Liver (tissue), 9 donors: ENCODE results near the gene PIGA. TPM values are rescaled to one million over a fixed set of nuclear protein-coding genes. Genes with fewer than 3 reads are reported as not detected.
A peak's percentile ranks its signal among the peaks of the same experiment; 100 is the strongest.

Experiments
- DNase-seq: peaks from one replicate; pipeline ENCODE4 v3.0.0-alpha.2; 2017; ENCODE audit warnings: low spot score
- H3K27ac ChIP-seq, 2 donors: one replicate each; pipeline ENCODE4 v1.7.0; 2013; ENCODE audit warnings: inconsistent platforms in 2 of 2, low read length in 2 of 2, control low read depth in 1 of 2, low read depth in 1 of 2, mild to moderate bottlenecking in 1 of 2
- H3K27me3 ChIP-seq, 4 donors: one replicate each; pipeline versions ENCODE4 v1.6.1 to v1.7.0; 2013; ENCODE audit warnings: low read length in 3 of 4, inconsistent platforms in 1 of 4, mild to moderate bottlenecking in 1 of 4, moderate library complexity in 1 of 4; ENCODE audit not compliant: control insufficient read depth in 4 of 4, insufficient read depth in 4 of 4
- H3K36me3 ChIP-seq, 4 donors: one replicate each; pipeline versions ENCODE4 v1.6.1 to v1.7.0; 2013; ENCODE audit warnings: low read length in 3 of 4, mild to moderate bottlenecking in 3 of 4, low read depth in 1 of 4, moderate library complexity in 1 of 4; ENCODE audit not compliant: control insufficient read depth in 4 of 4, insufficient read depth in 3 of 4
- H3K4me1 ChIP-seq, 4 donors: one replicate each; pipeline versions ENCODE4 v1.6.1 to v1.7.0; 2013; ENCODE audit warnings: low read length in 3 of 4, mild to moderate bottlenecking in 3 of 4, moderate library complexity in 1 of 4; ENCODE audit not compliant: control insufficient read depth in 4 of 4, insufficient read depth in 4 of 4
- H3K4me3 ChIP-seq, 3 donors: one replicate each; pipeline versions ENCODE4 v1.6.1 to v1.7.0; 2013; ENCODE audit warnings: low read length in 3 of 3, control low read depth in 1 of 3, low read depth in 1 of 3, mild to moderate bottlenecking in 1 of 3
- H3K9ac ChIP-seq, 2 donors: one replicate each; pipeline ENCODE4 v1.7.0; 2013; ENCODE audit warnings: low read length in 2 of 2, mild to moderate bottlenecking in 2 of 2, moderate library complexity in 2 of 2, control low read depth in 1 of 2, low read depth in 1 of 2
- H3K9me3 ChIP-seq, 4 donors: one replicate each; pipeline versions ENCODE4 v1.6.1 to v1.7.0; 2013; ENCODE audit warnings: low read length in 3 of 4; ENCODE audit not compliant: control insufficient read depth in 4 of 4
- EGR1 ChIP-seq, 2 donors: IDR thresholded peaks; 2 replicates each; pipeline ENCODE4 v1.6.1; 2016 to 2018; ENCODE audit warnings: antibody characterized with exemption in 2 of 2, low read depth in 2 of 2
- FOXA1 ChIP-seq: IDR thresholded peaks from 2 replicates; pipeline ENCODE4 v1.6.1; 2016; ENCODE audit warnings: antibody characterized with exemption
- FOXA2 ChIP-seq: IDR thresholded peaks from 2 replicates; pipeline ENCODE4 v1.6.1; 2016; ENCODE audit warnings: antibody characterized with exemption
- GABPA ChIP-seq, 2 donors: IDR thresholded peaks in 1 of 2; conservative IDR thresholded peaks in 1 of 2; 2 replicates each; pipeline ENCODE4 v1.6.1; 2016; ENCODE audit warnings: antibody characterized with exemption in 2 of 2, mild to moderate bottlenecking in 1 of 2, moderate library complexity in 1 of 2
- HNF4A ChIP-seq, 2 donors: conservative IDR thresholded peaks; 2 replicates each; pipeline ENCODE4 v1.6.1; 2016; ENCODE audit warnings: antibody characterized with exemption in 2 of 2, mild to moderate bottlenecking in 2 of 2
- HNF4G ChIP-seq: IDR thresholded peaks from 2 replicates; pipeline ENCODE4 v1.6.1; 2016; ENCODE audit warnings: antibody characterized with exemption
- JUND ChIP-seq, 2 donors: IDR thresholded peaks; 2 replicates each; pipeline ENCODE4 v1.6.1; 2016; ENCODE audit warnings: antibody characterized with exemption in 2 of 2
- NR2F2 ChIP-seq: IDR thresholded peaks from 2 replicates; pipeline ENCODE4 v1.6.1; 2016; ENCODE audit warnings: antibody characterized with exemption
- RAD21 ChIP-seq, 2 donors: IDR thresholded peaks; 2 replicates each; pipeline ENCODE4 v1.6.1; 2016; ENCODE audit warnings: antibody characterized with exemption in 2 of 2, mild to moderate bottlenecking in 2 of 2
- RXRA ChIP-seq, 2 donors: IDR thresholded peaks; 2 replicates each; pipeline ENCODE4 v1.6.1; 2017 to 2018; ENCODE audit warnings: antibody characterized with exemption in 2 of 2, mild to moderate bottlenecking in 1 of 2
- SP1 ChIP-seq: IDR thresholded peaks from 2 replicates; pipeline ENCODE4 v1.6.1; 2018; ENCODE audit warnings: antibody characterized with exemption, mild to moderate bottlenecking
- YY1 ChIP-seq: IDR thresholded peaks from 2 replicates; pipeline ENCODE4 v1.6.1; 2016; ENCODE audit warnings: antibody characterized with exemption, mild to moderate bottlenecking
- WGBS: extraction: QIAGEN DNeasy Blood & Tissue Kit; methylation state at CpG from one replicate; pipeline ENCODE4 v1.1.7; 2013; 5-methylcytosine and 5-hydroxymethylcytosine counted together
- polyA plus RNA-seq, 2 donors: library from polyadenylated mRNA; stranded (reverse) in 1 of 2; unstranded in 1 of 2; fragments of 200-250 nt in 1 of 2; fragments of >200 nt in 1 of 2; fragmentation: Nextera tagmentation in 1 of 2; extraction: Ambion mirVana in 1 of 2; gene quantifications; one replicate each; pipeline versions ENCODE4 v1.2.1 to v1.2.3, GENCODE V29; 2013 to 2015
- total RNA-seq, 2 donors: library from RNA; depleted of rRNA; stranded (reverse); fragments of >200 nt; gene quantifications; one replicate each; pipeline ENCODE4 v1.2.3, GENCODE V29; 2014
- TF ChIP-seq, protein P1 (sequence below): IDR thresholded peaks from 2 replicates; pipeline ENCODE4 v1.6.1; 2016; ENCODE audit warnings: antibody characterized with exemption
- TF ChIP-seq, protein P2 (sequence below): fragments of 150-350 bp; IDR thresholded peaks from 2 replicates; pipeline ENCODE4 v1.5.1; 2017; ENCODE audit warnings: improper control_type of control experiment, low read depth, low read length; ENCODE audit not compliant: missing input control
- TF ChIP-seq, protein P3 (sequence below): IDR thresholded peaks from 2 replicates; pipeline ENCODE4 v1.6.1; 2016; ENCODE audit warnings: antibody characterized with exemption
- TF ChIP-seq, protein P4 (sequence below): IDR thresholded peaks from 2 replicates; pipeline ENCODE4 v1.6.1; 2016; ENCODE audit warnings: antibody characterized with exemption
- TF ChIP-seq, protein P5 (sequence below): IDR thresholded peaks from 2 replicates; pipeline ENCODE4 v1.6.1; 2016; ENCODE audit warnings: antibody characterized with exemption, mild to moderate bottlenecking
- donor health status: healthy.
- donor health status: healthy.
- donor health status: healthy.
- donor health status: healthy.
- donor health status: healthy.

The PIGA gene
- total and polyA plus RNA-seq, 4 donors = 3.0 to 8.7 (median 5.6) TPM

DNA sequence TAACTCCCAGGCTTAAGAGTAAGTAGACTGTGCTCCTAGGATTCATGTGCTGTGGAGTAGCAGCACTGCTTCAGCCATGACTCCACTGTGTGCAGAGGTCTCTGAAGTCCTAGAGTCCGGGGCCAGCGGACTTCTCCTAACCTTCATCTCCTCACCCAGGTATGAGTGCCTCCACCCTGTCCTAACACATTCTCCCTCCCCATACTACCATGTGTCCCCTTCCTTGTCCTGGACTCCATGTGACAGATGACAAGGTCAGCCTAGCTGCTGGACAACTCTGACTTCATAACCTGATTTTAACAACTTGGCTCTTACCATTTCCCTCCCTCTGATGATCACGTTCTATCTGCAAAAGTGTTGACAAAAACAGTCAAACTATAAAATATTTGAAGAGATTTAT is 36.5 kb downstream of the PIGA start:
- peaks cover 2 to 21% (median 15%) of the 10 kb centered on the region in 4 donors for H3K4me1 ChIP-seq

DNA sequence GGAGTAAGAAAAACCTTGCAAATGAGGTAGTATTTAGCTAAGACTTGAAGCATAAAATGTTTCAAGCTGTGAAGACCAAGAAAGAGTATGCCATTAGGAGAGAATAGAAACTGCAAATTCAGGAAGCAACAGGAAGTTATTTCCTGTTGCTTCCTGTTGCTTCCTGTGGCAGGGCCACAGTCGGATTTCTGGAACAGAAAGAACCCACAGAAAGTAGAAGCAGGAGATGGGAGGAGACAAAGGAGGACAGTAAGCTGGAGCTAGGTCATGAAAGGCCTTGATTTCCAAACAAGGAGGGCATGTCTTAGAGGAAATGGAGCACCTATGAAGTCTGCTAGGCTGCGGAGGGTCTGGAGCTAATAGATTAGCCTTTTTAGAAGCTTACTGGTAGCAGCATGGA is 37.1 kb downstream of the PIGA start:
- no peak for TF ChIP-seq FOXA1
- peak; percentile 49 for TF ChIP-seq SP1
- TF ChIP-seq, protein P1, sequence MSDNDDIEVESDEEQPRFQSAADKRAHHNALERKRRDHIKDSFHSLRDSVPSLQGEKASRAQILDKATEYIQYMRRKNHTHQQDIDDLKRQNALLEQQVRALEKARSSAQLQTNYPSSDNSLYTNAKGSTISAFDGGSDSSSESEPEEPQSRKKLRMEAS = no peak
- no peak for TF ChIP-seq RAD21 (IDR thresholded peaks at IDR 0.05)
- no peak for TF ChIP-seq RXRA (IDR thresholded peaks at IDR 0.05)
- no peak for TF ChIP-seq YY1
- TF ChIP-seq FOXA2 = no peak
- peak; percentile 26 for TF ChIP-seq NR2F2
- TF ChIP-seq, protein P2, sequence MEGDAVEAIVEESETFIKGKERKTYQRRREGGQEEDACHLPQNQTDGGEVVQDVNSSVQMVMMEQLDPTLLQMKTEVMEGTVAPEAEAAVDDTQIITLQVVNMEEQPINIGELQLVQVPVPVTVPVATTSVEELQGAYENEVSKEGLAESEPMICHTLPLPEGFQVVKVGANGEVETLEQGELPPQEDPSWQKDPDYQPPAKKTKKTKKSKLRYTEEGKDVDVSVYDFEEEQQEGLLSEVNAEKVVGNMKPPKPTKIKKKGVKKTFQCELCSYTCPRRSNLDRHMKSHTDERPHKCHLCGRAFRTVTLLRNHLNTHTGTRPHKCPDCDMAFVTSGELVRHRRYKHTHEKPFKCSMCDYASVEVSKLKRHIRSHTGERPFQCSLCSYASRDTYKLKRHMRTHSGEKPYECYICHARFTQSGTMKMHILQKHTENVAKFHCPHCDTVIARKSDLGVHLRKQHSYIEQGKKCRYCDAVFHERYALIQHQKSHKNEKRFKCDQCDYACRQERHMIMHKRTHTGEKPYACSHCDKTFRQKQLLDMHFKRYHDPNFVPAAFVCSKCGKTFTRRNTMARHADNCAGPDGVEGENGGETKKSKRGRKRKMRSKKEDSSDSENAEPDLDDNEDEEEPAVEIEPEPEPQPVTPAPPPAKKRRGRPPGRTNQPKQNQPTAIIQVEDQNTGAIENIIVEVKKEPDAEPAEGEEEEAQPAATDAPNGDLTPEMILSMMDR = no peak
- TF ChIP-seq, protein P3, sequence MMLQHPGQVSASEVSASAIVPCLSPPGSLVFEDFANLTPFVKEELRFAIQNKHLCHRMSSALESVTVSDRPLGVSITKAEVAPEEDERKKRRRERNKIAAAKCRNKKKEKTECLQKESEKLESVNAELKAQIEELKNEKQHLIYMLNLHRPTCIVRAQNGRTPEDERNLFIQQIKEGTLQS = no peak
- no peak for TF ChIP-seq GABPA (IDR thresholded peaks at IDR 0.05 in 1 of 2, conservative IDR thresholded peaks at IDR 0.05 in 1 of 2)
- no peak for DNase-seq

More for the DNA sequence above, 36.5 kb downstream of the PIGA start:
- Histone ChIP-seq H3K4me3 (no peak overlapping the region), H3K36me3 (no peaks in the 10 kb centered on the region), H3K9me3 (no peaks in the 10 kb centered on the region), H3K27me3 (peaks cover 0 to 5% (median 0%) of the 10 kb centered on the region in 4 donors), H3K27ac (peak overlapping the region; percentile 75 to 88), H3K9ac (no peak overlapping the region)
- no peak for TF ChIP-seq RAD21 (IDR thresholded peaks at IDR 0.05)
- no peak for TF ChIP-seq FOXA2
- no peak for TF ChIP-seq EGR1 (IDR thresholded peaks at IDR 0.05; ENCODE audit: low read depth in 2 of 2)
- no peak for TF ChIP-seq FOXA1
- TF ChIP-seq RXRA (IDR thresholded peaks at IDR 0.05) = no peak
- TF ChIP-seq HNF4G = no peak
- TF ChIP-seq HNF4A (conservative IDR thresholded peaks at IDR 0.05) = no peak
- TF ChIP-seq SP1 = no peak
- TF ChIP-seq, protein P4, sequence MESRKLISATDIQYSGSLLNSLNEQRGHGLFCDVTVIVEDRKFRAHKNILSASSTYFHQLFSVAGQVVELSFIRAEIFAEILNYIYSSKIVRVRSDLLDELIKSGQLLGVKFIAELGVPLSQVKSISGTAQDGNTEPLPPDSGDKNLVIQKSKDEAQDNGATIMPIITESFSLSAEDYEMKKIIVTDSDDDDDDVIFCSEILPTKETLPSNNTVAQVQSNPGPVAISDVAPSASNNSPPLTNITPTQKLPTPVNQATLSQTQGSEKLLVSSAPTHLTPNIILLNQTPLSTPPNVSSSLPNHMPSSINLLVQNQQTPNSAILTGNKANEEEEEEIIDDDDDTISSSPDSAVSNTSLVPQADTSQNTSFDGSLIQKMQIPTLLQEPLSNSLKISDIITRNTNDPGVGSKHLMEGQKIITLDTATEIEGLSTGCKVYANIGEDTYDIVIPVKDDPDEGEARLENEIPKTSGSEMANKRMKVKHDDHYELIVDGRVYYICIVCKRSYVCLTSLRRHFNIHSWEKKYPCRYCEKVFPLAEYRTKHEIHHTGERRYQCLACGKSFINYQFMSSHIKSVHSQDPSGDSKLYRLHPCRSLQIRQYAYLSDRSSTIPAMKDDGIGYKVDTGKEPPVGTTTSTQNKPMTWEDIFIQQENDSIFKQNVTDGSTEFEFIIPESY = no peak
- 69% methylated on average over 3 of the region's 3 CpGs for WGBS
- DNase-seq = no peak

DNA sequence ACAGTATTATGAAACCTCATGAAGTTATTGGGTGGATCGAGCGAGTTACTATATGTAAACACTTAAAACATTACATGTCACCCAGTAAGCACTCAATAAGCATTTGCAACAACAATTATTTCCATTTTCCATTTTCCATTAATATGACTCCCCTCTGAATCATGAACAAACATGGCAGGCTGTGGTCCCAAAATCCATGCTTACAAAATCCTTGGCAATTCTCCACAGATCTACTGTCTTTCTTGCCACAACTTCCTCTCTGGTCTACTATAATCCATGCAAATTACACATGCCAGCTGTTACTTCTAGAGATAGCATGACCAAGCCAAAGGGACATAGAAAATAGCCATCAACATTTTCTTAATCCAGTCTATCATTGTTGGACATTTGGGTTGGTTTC is 41.9 kb downstream of the PIGA start:
- no peak for DNase-seq
- no peak for TF ChIP-seq JUND (IDR thresholded peaks at IDR 0.05)
- TF ChIP-seq, protein P3 = no peak
- no peak for TF ChIP-seq FOXA2
- TF ChIP-seq SP1 = no peak
- TF ChIP-seq, protein P5, sequence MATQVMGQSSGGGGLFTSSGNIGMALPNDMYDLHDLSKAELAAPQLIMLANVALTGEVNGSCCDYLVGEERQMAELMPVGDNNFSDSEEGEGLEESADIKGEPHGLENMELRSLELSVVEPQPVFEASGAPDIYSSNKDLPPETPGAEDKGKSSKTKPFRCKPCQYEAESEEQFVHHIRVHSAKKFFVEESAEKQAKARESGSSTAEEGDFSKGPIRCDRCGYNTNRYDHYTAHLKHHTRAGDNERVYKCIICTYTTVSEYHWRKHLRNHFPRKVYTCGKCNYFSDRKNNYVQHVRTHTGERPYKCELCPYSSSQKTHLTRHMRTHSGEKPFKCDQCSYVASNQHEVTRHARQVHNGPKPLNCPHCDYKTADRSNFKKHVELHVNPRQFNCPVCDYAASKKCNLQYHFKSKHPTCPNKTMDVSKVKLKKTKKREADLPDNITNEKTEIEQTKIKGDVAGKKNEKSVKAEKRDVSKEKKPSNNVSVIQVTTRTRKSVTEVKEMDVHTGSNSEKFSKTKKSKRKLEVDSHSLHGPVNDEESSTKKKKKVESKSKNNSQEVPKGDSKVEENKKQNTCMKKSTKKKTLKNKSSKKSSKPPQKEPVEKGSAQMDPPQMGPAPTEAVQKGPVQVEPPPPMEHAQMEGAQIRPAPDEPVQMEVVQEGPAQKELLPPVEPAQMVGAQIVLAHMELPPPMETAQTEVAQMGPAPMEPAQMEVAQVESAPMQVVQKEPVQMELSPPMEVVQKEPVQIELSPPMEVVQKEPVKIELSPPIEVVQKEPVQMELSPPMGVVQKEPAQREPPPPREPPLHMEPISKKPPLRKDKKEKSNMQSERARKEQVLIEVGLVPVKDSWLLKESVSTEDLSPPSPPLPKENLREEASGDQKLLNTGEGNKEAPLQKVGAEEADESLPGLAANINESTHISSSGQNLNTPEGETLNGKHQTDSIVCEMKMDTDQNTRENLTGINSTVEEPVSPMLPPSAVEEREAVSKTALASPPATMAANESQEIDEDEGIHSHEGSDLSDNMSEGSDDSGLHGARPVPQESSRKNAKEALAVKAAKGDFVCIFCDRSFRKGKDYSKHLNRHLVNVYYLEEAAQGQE = no peak
- TF ChIP-seq EGR1 (IDR thresholded peaks at IDR 0.05; ENCODE audit: low read depth in 2 of 2) = no peak
- TF ChIP-seq, protein P2 = no peak
- TF ChIP-seq NR2F2 = no peak
- TF ChIP-seq RXRA (IDR thresholded peaks at IDR 0.05) = no peak

More for the DNA sequence above, 37.1 kb downstream of the PIGA start:
- no peak overlapping the region for H3K9ac ChIP-seq
- peaks cover 0 to 5% (median 0%) of the 10 kb centered on the region in 4 donors for H3K27me3 ChIP-seq
- WGBS = 71% methylated on average over 2 of the region's 2 CpGs
- H3K9me3 ChIP-seq = no peaks in the 10 kb centered on the region
- H3K4me3 ChIP-seq = no peak overlapping the region
- H3K4me1 ChIP-seq = peaks cover 2 to 21% (median 15%) of the 10 kb centered on the region in 4 donors
- peak overlapping the region in 1 of 2 donors; percentile 88 for H3K27ac ChIP-seq
- no peaks in the 10 kb centered on the region for H3K36me3 ChIP-seq

More for the DNA sequence above, 41.9 kb downstream of the PIGA start:
- no peaks in the 10 kb centered on the region for H3K9me3 ChIP-seq
- no peak overlapping the region for H3K4me3 ChIP-seq
- no peak overlapping the region for H3K27ac ChIP-seq
- peaks cover 0 to 2% (median 0%) of the 10 kb centered on the region in 4 donors for H3K27me3 ChIP-seq
- no peak overlapping the region for H3K9ac ChIP-seq
- peaks cover 0 to under 1% (median 0%) of the 10 kb centered on the region in 4 donors for H3K4me1 ChIP-seq
- 99% methylated on average over 2 of the region's 2 CpGs for WGBS
- H3K36me3 ChIP-seq = no peaks in the 10 kb centered on the region
